Testis (tissue), 2 donors: Measurements from ENCODE around the gene MCC.

ENCODE experiments used
- POLR2A ChIP-seq: fragments of 450-650 bp; IDR thresholded peaks from one replicate; pipeline ENCODE4 v1.6.1; 2017; ENCODE audit warnings: antibody characterized with exemption, mild to moderate bottlenecking, moderate library complexity
- TF ChIP-seq, protein P1 (sequence below), 3 experiments: fragments of 450-650 bp in 2 of 3; fragments of 200-600 bp in 1 of 3; sonication (generic) in 1 of 3; IDR thresholded peaks; one replicate each; pipeline ENCODE4 v1.5.1; 2016 to 2019; ENCODE audit warnings: antibody characterized with exemption in 3 of 3, mild to moderate bottlenecking in 2 of 3, moderate library complexity in 1 of 3

DNA sequence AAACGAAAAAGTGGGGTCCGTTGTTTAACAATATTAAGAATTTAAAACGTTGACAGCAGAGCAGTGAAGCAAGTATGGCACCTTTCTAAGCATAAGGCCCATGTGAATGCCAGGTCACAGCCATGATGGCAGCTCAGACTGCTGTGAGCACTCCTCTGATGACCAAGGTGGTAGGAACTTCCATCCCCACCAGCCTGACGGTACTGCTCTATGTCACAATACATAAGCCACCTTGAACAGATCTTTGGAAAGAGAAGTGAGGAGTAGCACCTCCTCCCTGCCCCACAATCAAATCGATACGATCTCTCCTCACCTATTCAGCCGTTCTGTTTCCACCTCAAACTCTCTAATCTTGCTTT, 405.7 kb downstream of the MCC start:
- no peak for TF ChIP-seq POLR2A
- TF ChIP-seq, protein P1, sequence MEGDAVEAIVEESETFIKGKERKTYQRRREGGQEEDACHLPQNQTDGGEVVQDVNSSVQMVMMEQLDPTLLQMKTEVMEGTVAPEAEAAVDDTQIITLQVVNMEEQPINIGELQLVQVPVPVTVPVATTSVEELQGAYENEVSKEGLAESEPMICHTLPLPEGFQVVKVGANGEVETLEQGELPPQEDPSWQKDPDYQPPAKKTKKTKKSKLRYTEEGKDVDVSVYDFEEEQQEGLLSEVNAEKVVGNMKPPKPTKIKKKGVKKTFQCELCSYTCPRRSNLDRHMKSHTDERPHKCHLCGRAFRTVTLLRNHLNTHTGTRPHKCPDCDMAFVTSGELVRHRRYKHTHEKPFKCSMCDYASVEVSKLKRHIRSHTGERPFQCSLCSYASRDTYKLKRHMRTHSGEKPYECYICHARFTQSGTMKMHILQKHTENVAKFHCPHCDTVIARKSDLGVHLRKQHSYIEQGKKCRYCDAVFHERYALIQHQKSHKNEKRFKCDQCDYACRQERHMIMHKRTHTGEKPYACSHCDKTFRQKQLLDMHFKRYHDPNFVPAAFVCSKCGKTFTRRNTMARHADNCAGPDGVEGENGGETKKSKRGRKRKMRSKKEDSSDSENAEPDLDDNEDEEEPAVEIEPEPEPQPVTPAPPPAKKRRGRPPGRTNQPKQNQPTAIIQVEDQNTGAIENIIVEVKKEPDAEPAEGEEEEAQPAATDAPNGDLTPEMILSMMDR (IDR thresholded peaks at IDR 0.05), result no peak
